Caco-2 (cell line): ENCODE data around the gene LRP1B. TPM values are rescaled to one million over a fixed set of nuclear protein-coding genes. Genes with fewer than 3 reads are reported as not detected.

Experiments
- BruUV-seq: library from RNA; stranded (reverse); fragments of 400-500 nt; replicated peaks from 2 replicates; lab custom pipeline; 2021; lab: Mats Ljungman, UMichigan
- CTCF ChIA-PET: fragments of 300-600 bp; sonication (Branson Sonifier 250); formaldehyde crosslinking; loops from one replicate; lab custom pipeline; 2022; ENCODE audit warnings: antibody characterized with exemption; lab: Charles Lee
- POLR2A ChIA-PET: fragments of 300-600 bp; sonication (Branson Sonifier 250); formaldehyde crosslinking; loops from one replicate; lab custom pipeline; 2022; ENCODE audit warnings: antibody characterized with exemption; lab: Charles Lee
- DNase-seq, 2 experiments: peaks; one replicate each; pipeline versions ENCODE4 v3.0.0 to v3.0.0-alpha.2; 2020 to 2022
- H3K27me3 ChIP-seq: replicated peaks from 2 replicates; pipeline ENCODE4 v1.6.0; 2011; ENCODE audit warnings: low read length; ENCODE audit not compliant: control insufficient read depth, insufficient read depth
- H3K36me3 ChIP-seq: 2 replicates; pipeline ENCODE4 v1.5.1; 2011; ENCODE audit warnings: low read length; ENCODE audit not compliant: control insufficient read depth, insufficient read depth
- H3K4me1 ChIP-seq: fragments of 250-450 bp; sonication (Bioruptor Pico); 2 replicates; pipeline ENCODE4 v1.5.1; 2020; ENCODE audit warnings: mild to moderate bottlenecking
- H3K4me3 ChIP-seq: 2 replicates; pipeline ENCODE4 v1.5.1; 2011; ENCODE audit warnings: low read depth, mild to moderate bottlenecking, control low read depth, low read length
- H3K9me3 ChIP-seq: fragments of 250-450 bp; sonication (Bioruptor Pico); 2 replicates; pipeline ENCODE4 v1.5.1; 2020; ENCODE audit warnings: mild to moderate bottlenecking, moderate library complexity
- H3K27ac Mint-ChIP-seq: one replicate; pipeline ENCODE4 v1.8.0; 2022; ENCODE audit warnings: mixed read lengths; ENCODE audit not compliant: unreplicated experiment
- H3K27me3 Mint-ChIP-seq: one replicate; pipeline ENCODE4 v1.8.0; 2022; ENCODE audit warnings: mixed read lengths; ENCODE audit not compliant: insufficient read depth, unreplicated experiment
- H3K36me3 Mint-ChIP-seq: one replicate; pipeline ENCODE4 v1.8.0; 2022; ENCODE audit warnings: mild to moderate bottlenecking, mixed read lengths; ENCODE audit not compliant: insufficient read depth, unreplicated experiment
- H3K4me1 Mint-ChIP-seq: one replicate; pipeline ENCODE4 v1.8.0; 2022; ENCODE audit warnings: low read depth, mixed read lengths; ENCODE audit not compliant: unreplicated experiment
- H3K4me3 Mint-ChIP-seq: one replicate; pipeline ENCODE4 v1.8.0; 2022; ENCODE audit warnings: mild to moderate bottlenecking, moderate library complexity, mixed read lengths; ENCODE audit not compliant: unreplicated experiment
- H3K9me3 Mint-ChIP-seq: one replicate; pipeline ENCODE4 v1.8.0; 2022; ENCODE audit warnings: mixed read lengths; ENCODE audit not compliant: unreplicated experiment
- CTCF ChIP-seq, 2 experiments: fragments of 200-600 bp in 1 of 2; IDR thresholded peaks; 1 replicate in 1 of 2; 2 replicates in 1 of 2; pipeline versions ENCODE4 v1.5.1 to v1.8.0; 2011 to 2022; ENCODE audit warnings: antibody characterized with exemption in 1 of 2, control low read depth in 1 of 2, inconsistent platforms in 1 of 2, low read depth in 1 of 2, low read length in 1 of 2, mild to moderate bottlenecking in 1 of 2, moderate library complexity in 1 of 2; ENCODE audit not compliant: insufficient read depth in 1 of 2, severe bottlenecking in 1 of 2, unreplicated experiment in 1 of 2
- intact Hi-C: fragments of 100-400 bp; cut with micrococcal nuclease; formaldehyde crosslinking; loops from one replicate; pipeline ENCODE4 v1.10.0; 2022; ENCODE audit not compliant: unreplicated experiment
- total RNA-seq: library from RNA; stranded (reverse); gene quantifications from 2 replicates; pipeline ENCODE4 v1.2.3, GENCODE V29; 2022

Gene LRP1B
- total RNA-seq, 1 experiment from 2014 or later = not detected

GRCh38 chr2:141711627-141712026, 419.2 kb downstream of the LRP1B start:
- intact Hi-C loops = no loop called here
- BruUV-seq = no TSS peak
- H3K4me3 Mint-ChIP-seq = no peak overlapping the region
- no peak for TF ChIP-seq CTCF (IDR thresholded peaks at IDR 0.05; ENCODE audit: insufficient read depth in 1 of 2, low read depth in 1 of 2, low read length in 1 of 2, severe bottlenecking in 1 of 2, unreplicated experiment in 1 of 2)
- H3K36me3 Mint-ChIP-seq = no peaks in the 10 kb centered on the region
- Histone ChIP-seq H3K4me3 (no peak overlapping the region), H3K27me3 (no peaks in the 10 kb centered on the region), H3K36me3 (no peaks in the 10 kb centered on the region), H3K4me1 (no peaks in the 10 kb centered on the region), H3K9me3 (no peaks in the 10 kb centered on the region)
- H3K27me3 Mint-ChIP-seq = no peaks in the 10 kb centered on the region
- H3K9me3 Mint-ChIP-seq = no peaks in the 10 kb centered on the region
- ChIA-PET POLR2A (no interaction called here), CTCF (no interaction called here)
- no peak for DNase-seq
- no peaks in the 10 kb centered on the region for H3K4me1 Mint-ChIP-seq
- H3K27ac Mint-ChIP-seq = no peak overlapping the region

GRCh38 chr2:141710589-141711239, 420.1 kb downstream of the LRP1B start:
- ChIA-PET CTCF (no interaction called here), POLR2A (no interaction called here)
- H3K27me3 Mint-ChIP-seq = no peaks in the 10 kb centered on the region
- Histone ChIP-seq H3K4me3 (no peak overlapping the region), H3K9me3 (no peaks in the 10 kb centered on the region), H3K27me3 (no peaks in the 10 kb centered on the region), H3K4me1 (no peaks in the 10 kb centered on the region), H3K36me3 (no peaks in the 10 kb centered on the region)
- no TSS peak for BruUV-seq
- no peaks in the 10 kb centered on the region for H3K4me1 Mint-ChIP-seq
- TF ChIP-seq CTCF (IDR thresholded peaks at IDR 0.05; ENCODE audit: insufficient read depth in 1 of 2, low read depth in 1 of 2, low read length in 1 of 2, severe bottlenecking in 1 of 2, unreplicated experiment in 1 of 2) = no peak
- H3K36me3 Mint-ChIP-seq = no peaks in the 10 kb centered on the region
- H3K9me3 Mint-ChIP-seq = no peaks in the 10 kb centered on the region
- no peak overlapping the region for H3K27ac Mint-ChIP-seq
- intact Hi-C loops = no loop called here
- no peak overlapping the region for H3K4me3 Mint-ChIP-seq
- DNase-seq = no peak

GRCh38 chr2:141709756-141710155, 421.1 kb downstream of the LRP1B start:
- TF ChIP-seq CTCF (IDR thresholded peaks at IDR 0.05; ENCODE audit: insufficient read depth in 1 of 2, low read depth in 1 of 2, low read length in 1 of 2, severe bottlenecking in 1 of 2, unreplicated experiment in 1 of 2) = no peak
- Histone ChIP-seq H3K27me3 (no peaks in the 10 kb centered on the region), H3K4me1 (no peaks in the 10 kb centered on the region), H3K4me3 (no peak overlapping the region), H3K36me3 (no peaks in the 10 kb centered on the region), H3K9me3 (no peaks in the 10 kb centered on the region)
- Mint-ChIP-seq H3K9me3 (no peaks in the 10 kb centered on the region), H3K4me3 (no peak overlapping the region), H3K36me3 (no peaks in the 10 kb centered on the region), H3K27me3 (no peaks in the 10 kb centered on the region), H3K4me1 (no peaks in the 10 kb centered on the region), H3K27ac (no peak overlapping the region)
- no peak for DNase-seq
- ChIA-PET POLR2A (no interaction called here), CTCF (no interaction called here)
- intact Hi-C loops = no loop called here
- no TSS peak for BruUV-seq
